ENCODE data around the gene SPDYE4.
"Not testable (repeated sequence)": the region's sequence is repeated elsewhere in the genome, so short reads cannot be mapped to it uniquely, and the experiment has no call there.

Gene SPDYE4

GRCh38 chr17:8758137-8758596 is at the start of gene SPDYE4:
Gene SPDYE4, minus strand, starts transcription at chr17:8758546. Its CDS starts 164 bp downstream, at chr17:8758382.
- DNase-seq: no peak

GRCh38 chr17:8806926-8807550 is 48.7 kb upstream of the SPDYE4 start:
- DNase-seq: no peak

GRCh38 chr17:8806253-8806925 is 48.0 kb upstream of the SPDYE4 start:
- no peak for DNase-seq

- DNase-seq: not testable (repeated sequence)
These were observed 47.0 kb upstream of the SPDYE4 start for GRCh38 chr17:8805396-8805795.

GRCh38 chr17:8803531-8804420 is 45.4 kb upstream of the SPDYE4 start:
- no peak for DNase-seq

GRCh38 chr17:8801135-8801840 is 42.9 kb upstream of the SPDYE4 start:
- DNase-seq: no peak

- DNase-seq: no peak
These were observed 42.3 kb upstream of the SPDYE4 start for GRCh38 chr17:8800656-8801055.

- DNase-seq: no peak
These were observed 41.3 kb upstream of the SPDYE4 start for GRCh38 chr17:8799570-8800212.

GRCh38 chr17:8798846-8799569 is 40.7 kb upstream of the SPDYE4 start, which contains the start of gene MFSD6L:
Gene MFSD6L, minus strand, starts transcription at chr17:8799365. Its CDS starts 245 bp downstream, at chr17:8799120.
- DNase-seq: no peak

GRCh38 chr17:8798176-8798845 is 40.0 kb upstream of the SPDYE4 start:
- DNase-seq: no peak

- DNase-seq: no peak
These were observed 39.4 kb upstream of the SPDYE4 start for GRCh38 chr17:8797621-8798175.

GRCh38 chr17:8794636-8795035 is 36.3 kb upstream of the SPDYE4 start:
- no peak for DNase-seq

GRCh38 chr17:8793649-8794048 is 35.3 kb upstream of the SPDYE4 start:
- no peak for DNase-seq

- DNase-seq: no peak
These were observed 34.3 kb upstream of the SPDYE4 start for GRCh38 chr17:8792646-8793045.

- DNase-seq: no peak
These were observed 33.5 kb upstream of the SPDYE4 start for GRCh38 chr17:8791910-8792270.

- no peak for DNase-seq
These were observed 33.0 kb upstream of the SPDYE4 start for GRCh38 chr17:8791248-8791909.

- DNase-seq: no peak
These were observed 31.4 kb upstream of the SPDYE4 start for GRCh38 chr17:8789743-8790142.

GRCh38 chr17:8788998-8789397 is 30.7 kb upstream of the SPDYE4 start:
- no peak for DNase-seq

GRCh38 chr17:8785547-8786413 is 27.4 kb upstream of the SPDYE4 start:
- DNase-seq: peak; percentile 61

Measured in activated CD4-positive, alpha-beta T cell treated with anti-CD3 and anti-CD28 coated beads, Interleukin-2, amount 50 U/mL, for 1 hour (primary cell).